ENCODE measurements around the gene GRIP2.

GRIP2 gene

DNA sequence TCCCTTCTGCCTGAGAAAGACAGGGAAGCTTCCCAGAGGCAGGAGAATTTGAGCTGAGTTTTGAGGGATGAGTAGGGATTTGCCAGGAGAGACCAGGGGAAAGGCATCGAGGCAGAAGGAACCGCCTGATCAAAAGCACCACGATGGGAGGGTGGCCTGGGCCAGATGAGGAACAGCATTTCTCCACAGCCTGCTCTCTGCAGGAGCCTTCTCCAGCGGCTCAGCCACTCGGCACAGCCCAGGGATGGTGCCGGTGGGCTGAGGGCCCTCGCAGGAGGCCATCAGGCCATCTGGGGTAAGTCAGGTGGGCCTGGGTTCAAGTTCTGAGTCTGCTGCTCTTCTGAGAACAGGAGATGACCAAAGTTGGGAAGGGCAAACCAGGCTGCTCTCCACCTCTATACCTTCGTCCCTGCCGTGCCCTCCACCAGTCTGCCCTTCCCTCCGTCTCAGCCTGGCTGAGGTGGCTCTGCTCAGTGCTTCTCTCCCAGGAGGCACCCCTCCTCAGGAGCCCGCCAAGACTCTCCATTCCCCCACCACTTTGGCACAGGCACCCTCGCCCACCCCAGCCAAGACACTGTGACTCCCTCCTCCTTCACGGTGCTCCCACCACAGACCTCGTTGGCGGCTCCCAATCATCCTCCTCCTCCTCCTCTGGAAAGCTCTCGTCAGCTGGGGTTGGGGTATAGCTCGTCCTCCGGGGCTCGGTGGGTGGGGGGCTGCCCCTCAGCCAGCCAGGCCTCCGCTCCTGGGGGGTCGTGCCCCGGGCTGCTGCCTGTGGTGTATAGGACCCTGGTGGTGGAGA, 34.9 kb downstream of the GRIP2 start:
- no peak for FAIRE-seq

DNA sequence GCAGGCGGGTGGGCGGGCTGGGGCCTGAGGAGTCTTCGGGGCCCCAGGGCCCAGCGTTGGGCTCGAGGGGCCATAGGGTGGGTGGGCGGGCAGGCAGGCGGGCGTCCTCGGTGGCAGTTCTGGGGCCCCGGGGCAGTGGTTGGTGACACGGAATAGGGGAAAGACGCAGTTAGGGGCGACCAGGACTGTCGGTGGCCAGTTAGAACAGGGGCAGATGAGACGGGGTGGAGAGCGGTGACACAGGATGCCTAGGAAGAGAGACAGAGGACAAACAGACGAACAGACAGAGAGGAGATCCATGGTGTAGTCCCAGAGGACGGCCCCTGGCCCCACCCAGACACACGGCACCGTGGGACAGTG, 36.5 kb downstream of the GRIP2 start:
- no peak for FAIRE-seq

DNA sequence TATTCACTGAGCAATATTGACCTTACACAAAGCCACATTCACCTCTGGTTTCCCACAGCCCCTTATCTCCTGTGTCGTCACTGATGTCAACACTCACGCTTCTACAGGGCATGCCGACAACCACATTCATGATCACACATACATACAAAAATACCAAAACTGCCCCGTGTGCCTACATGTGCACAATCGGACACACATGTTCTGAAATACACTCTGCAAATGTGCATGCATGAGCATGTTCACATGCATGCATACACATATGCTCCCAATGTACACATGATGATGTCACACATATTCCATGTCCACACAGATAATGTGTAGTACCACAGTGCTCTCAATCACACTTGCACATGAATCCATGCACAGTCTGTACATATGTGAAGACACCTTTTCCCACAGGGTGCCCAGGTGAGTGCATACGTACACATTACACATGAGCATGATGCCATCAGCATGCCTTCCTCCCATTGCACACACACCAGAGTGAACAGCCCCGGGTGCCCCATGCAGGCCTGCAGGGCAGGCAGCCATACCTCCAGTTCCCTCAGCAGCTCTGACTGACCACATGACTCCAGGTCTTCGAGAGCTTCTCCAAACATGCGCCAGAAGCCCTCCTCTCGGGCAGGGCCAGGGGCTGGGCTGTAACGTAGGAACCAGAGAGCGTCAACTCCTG, 37.0 kb downstream of the GRIP2 start:
- no peak for FAIRE-seq

DNA sequence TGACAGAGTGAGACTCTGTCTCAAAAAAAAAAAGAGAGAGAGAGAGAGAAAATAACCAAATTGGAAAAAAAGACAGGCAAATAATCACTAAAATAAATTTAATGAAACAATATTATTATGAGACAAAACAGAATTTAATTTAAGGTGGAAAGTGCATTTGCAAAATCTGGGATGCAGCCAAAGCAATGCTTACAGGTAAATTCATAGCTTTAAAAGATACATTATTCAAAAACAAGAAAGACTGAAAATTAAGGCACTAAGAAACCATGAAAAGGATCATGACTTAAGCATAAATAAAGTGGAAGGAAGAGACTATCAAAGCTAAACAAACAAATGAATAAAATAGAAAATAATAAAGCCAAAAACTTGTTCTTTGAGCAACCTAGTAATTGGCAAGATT, 37.7 kb downstream of the GRIP2 start:
- no peak for FAIRE-seq

DNA sequence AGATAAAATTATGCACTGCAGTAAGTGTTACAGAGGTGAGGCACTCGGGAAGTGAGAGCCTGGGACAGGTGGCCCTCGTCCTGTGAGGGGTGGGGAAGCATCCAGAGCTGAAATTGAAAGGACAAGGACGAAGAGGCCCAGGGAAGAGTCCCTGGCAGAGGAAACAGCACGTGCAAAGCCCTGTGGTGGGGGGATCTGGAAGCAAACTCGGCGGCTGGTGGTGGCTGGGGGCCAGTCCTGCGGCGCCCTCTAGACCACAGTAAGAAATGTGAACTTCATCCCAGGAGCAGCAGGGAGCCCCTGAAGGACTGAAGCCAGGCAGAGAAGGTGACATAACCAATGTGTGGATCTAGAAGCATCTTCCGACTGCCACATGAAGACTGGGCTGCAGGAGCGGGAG, 42.8 kb downstream of the GRIP2 start:
- FAIRE-seq, result no peak

DNA sequence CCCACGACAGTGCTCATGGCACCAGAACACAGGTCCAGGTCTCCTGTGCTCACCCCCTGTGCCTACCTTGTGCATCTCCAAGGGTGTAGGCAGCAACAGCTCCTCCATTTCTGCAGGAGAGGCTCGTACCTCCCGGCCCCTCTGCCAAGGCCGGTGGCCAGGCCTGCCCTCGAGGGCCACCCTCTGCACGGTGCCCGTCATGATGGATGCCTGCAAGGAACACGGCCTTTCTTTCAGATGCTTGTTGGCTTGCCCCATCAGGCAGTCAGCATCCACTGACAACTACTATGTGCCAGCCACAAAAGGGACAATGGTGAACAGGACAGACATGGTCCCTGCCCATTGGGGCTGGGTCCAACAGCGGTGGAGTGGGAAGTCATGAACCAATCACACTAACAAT, 43.8 kb downstream of the GRIP2 start:
- FAIRE-seq, result no peak

DNA sequence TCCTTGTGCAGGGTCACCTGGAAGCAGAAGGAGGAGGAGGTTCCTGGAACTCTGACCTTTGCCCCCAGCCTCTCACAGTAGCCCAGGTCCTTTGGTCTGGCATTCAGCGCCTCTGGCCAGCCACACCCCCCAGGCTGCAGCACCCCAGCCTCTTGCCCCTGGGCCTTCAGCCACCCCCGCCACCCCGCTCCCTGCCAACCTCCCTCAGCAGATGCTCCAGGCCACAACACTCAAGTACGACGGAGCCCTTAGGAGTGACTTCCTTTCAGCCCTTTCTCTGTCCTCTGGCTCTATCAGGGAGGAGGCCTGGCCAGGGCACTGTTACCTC, 45.2 kb downstream of the GRIP2 start:
- FAIRE-seq, result no peak

DNA sequence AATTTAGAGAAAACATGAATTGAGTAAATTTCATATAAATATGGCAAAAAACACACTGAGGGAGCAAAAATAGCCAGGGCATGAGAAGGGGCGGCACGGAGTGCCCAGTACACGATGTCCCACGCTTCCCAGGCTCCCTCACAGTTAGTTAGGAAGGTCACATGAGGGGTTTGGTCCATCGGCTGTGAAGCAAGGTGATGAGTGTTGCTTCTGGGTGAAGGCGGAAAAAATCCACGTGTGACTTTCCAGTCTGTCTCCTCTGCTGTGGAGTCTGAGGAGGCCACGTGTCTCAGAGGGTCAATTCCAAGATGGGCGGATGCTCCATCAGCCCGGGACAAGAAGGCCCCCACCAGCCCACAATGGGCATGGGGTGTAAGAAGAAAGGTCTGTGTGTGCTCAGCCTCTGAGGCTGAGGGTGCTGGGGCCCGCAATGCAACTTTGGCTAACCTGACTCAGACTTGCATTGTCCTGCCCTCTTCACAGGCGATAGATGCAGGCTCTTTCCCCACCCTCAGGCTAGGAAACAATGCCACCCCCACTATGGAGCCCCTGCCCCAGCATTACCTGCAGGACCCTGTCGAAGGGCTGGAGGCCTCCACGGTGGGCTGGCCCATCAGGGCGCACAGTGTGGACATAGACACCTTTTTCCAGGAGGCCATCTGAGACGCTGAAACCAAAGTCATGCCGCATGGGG, 45.7 kb downstream of the GRIP2 start:
- no peak for FAIRE-seq

DNA sequence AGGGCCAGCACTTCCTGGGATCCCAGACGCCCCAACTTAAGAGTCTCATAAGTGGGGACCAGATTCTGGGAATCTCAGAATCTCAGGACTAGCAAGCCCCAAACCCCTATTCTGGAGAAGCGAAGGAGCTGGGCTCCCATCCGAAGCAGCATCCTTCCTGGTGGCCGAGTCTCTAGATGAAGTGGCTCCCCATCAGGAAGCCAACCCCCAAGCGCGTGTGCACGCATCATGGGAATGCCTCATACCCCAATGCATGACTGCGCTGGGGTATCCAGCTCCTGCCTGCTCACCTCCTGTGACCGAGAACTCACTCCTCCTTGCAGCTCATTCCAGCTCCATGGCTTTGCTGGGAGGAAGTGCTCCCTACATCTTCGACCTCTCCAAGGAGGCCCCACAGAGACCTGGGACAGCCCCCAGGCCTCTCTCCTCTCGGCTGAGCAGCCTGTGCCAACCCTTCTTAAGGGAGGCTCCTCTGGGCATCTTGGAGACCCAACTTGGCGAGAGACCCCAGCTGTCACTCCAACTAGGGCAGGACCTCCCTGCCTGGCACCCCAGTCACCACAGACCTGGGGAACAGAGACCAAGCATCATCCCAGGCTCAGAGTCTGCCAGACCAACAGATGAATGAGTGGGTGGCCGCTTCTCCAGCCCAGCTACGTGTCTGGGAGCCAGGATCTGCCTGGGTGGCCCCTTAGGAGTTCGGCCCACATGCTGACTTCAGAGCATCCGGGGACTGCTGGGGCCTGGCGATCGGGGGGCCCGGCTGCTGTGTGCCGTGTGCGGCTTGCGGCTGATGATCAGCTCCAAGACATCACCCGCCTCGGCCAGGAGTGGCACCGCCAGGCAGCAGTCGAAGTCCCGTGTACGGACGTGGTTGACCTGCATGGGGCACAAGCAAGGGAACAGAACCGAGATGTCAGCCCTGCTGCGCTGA, 46.9 kb downstream of the GRIP2 start:
- FAIRE-seq, result no peak

DNA sequence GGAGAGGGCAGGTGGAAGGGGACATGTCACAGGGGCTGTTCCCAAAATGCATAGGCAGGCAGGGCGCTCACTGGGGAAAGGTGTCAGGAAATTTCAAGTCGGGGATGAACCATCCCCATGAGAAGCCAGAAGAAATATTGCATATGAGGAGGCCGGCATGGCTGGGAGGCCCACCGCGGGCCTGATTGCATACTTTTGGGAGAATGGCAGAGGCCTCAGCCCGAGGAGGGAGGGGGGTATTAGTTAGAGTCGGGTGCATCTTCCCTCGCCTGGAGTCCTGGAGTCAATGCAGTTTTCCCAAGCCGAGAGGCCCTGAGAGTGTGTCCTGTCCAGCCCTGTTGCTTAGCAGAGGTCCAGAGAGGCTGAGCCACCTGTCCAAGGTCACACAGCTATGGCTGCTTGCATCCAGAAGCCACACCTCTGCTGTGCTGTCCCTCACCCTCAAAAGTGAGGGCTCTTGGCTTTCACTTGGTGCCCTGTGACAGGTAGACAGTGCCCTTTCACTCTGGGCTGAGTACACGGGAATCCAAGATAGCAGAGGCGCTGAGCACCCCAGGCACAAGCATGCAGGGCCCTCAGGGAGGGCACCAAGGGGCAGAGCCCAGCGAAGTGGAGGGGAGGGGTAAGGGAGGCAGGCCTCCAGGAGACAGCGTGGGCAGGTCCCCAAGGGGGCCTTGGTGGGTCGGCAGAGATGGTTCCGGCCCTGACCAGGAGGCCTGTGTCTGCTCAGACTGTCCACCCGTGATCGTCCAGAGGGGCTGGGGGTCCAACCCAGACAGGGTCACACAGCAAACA, 48.5 kb downstream of the GRIP2 start:
- no peak for FAIRE-seq

DNA sequence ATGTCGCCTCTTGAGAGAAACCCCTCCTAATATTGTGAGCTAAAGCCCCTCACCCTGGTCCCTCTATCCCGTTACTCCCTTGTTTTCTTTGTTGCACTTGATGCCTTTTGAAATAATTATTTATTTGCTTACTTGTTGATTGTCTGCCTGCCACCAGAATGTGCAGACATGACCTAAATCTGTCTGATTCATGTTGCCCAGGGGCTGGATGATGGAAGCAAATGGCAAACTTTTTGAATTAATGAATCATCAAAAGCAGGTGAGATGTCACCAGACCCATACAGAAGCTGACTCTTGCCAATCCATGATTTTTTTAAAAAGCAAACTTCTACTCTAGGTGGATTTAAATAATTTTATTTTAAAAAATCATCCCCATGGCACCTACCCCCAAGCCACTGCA, 49.3 kb downstream of the GRIP2 start:
- FAIRE-seq, result no peak

DNA sequence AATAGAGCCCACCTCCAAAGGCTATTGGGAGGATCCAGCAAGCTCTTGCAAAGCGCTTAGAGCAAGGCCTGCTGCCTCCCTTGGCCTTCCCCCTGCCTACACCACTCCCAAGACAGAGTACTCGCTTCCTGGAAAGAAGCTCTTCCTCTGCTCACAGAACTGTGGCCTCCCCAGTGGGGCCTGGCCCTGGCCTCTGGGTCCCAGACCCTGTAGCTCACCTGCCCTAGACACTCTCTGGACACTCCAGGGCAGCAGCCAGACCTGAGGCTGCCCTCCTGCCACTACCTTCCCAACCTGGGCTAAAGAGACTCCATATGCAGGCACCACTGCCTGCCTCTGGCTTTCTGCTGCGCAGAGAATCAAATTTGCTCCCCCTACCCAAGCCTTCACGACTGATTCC, 49.9 kb downstream of the GRIP2 start:
- FAIRE-seq, result no peak

DNA sequence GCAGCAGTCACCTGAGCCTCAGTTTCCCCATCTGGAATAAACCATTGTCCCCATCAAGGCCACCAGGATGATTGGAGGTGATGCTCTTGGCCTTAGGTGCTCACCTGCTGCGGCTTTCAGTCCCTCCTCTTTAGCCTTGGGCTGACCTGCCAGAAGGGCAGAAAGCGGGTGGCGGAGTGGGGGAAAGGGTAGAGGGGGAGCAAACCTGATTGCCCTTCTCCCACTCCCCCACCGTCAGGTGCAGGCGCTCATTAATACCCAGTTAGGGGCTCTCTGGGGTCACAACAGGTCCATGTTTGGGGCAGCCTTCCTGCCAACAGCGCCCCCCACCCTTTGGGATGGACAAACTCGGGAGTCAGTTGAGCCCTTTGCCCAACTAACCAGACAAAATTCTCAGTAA, 50.5 kb downstream of the GRIP2 start:
- FAIRE-seq, result no peak

DNA sequence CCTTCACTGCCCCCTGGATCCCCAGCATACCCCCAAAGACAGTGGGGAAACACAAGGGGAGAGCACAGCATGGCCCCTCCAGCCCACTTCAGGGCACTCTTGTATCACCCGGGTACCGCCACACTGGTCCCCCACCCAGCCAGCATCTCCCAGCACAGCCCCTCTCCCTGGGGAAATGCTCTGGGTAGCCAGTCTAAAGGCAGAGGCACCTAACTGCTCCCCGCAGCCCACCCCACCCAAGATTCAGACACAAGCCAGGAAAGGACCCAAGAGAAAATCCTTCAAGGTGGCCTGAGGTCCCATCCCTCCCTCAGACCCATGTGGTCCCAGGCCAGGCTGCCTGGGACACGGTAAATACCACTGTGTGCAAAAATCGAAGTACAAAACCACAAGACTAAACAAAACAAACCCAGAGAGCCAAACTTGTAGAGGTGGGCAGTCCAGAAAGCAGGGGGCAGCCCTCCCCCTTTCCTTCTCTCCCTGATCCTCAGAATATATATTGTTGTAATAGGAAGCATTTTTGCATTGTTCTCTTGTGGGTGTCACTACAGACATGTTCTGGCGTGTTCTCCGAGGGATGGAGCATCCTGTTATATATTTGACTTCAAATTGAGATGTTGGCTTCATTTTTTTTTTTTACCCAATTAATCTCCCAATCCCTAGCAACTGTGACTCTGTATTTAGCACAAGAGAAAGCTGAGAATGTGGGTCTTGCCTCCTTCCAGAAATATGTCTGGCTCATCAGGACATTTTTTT, 51.7 kb downstream of the GRIP2 start:
- FAIRE-seq, result no peak

DNA sequence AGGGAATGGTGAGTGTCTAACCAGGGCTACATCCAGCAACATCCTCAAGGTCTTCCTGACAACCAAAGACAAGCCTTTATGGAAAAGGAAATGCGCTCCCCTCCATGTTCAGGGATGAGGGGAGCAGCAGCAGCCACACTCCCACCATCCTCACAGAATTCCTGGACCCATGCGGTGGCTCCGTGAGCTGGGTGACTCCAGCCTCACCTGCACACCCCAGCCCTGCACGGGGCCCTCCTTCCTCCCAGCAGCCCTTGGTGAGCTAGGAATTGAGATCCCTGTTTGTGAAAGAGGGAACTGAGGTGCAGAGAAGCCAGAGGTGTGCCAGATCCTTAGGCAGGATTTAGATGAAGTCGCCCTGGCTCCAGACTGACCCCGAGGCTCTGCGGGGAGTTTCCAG, 52.3 kb downstream of the GRIP2 start:
- FAIRE-seq, result no peak

DNA sequence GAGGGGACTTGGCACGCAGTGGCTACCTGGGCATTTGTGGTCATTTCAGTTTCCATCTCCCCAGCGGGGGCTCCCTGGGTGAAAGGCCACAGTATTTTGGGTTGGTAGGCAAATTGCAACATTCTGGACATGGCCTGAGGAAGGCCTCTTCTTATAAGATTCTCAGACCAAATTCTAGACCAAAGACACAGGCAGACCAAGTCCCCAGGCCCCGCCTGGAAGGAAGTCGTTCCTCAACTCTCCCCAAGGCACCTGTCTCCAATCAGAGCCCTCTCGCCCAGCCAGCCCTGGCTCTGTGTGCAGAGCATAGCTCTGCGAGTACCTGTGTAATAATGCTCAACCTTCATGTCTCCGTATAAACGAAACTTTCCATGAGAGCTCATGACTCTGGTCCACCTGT, 53.1 kb downstream of the GRIP2 start:
- no peak for FAIRE-seq

DNA sequence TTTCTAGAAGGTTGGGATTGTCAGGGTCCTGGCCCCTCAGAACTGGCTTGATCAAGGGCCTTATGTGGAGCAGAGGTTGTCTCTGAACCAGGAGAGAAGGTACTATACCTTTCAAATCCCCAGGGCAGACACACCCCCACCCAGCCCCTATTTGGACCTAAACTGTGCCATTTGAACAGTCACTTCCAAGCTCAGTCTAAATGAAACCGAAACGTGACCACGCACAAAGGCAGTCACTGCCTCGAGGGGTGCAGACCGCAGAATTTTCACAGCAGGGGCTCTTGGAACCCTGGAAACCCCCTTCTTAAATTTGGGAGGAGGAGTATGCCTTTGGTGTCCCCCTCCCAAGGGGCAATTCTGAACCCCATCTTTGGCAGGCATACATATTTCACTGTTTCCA, 53.7 kb downstream of the GRIP2 start:
- no peak for FAIRE-seq

DNA sequence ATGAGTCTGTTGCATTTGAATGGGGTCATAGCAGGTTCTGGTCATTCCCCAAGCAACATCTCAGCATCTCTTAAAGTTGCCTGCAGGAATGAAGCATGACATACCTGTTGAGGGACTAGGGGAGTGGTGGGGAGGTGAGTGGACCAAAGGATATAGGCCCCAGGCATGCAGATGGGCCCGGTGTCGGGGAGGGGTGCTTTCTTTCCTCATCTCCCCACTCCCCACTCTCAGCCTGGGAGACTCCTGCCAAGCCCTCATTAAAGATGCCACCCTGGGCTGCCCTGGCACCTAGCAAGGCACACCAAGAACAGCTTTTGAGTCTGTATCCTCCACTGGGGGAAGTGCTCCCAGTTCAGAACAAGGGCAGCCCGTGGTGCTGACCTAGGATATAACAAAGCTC, 54.2 kb downstream of the GRIP2 start:
- no peak for FAIRE-seq

DNA sequence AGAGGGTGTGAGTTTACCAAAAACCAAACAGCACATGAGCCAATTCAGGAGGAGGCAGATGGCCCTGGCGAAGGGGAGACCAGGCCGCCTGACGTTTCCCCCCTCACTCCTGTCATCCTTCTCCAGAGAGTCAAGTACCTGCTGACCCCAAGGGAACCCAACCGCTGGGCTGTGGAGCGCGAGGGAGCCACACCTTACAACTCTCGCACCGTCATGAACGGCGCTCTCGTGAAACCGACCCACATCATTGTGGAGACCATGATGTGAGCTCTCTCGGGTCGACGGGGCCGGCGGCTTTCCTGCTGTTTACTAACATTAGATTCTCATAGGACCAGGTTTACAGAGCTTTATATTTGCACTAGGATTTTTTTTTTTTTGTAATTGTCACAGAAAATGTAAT, 55.4 kb downstream of the GRIP2 start:
- no peak for FAIRE-seq

DNA sequence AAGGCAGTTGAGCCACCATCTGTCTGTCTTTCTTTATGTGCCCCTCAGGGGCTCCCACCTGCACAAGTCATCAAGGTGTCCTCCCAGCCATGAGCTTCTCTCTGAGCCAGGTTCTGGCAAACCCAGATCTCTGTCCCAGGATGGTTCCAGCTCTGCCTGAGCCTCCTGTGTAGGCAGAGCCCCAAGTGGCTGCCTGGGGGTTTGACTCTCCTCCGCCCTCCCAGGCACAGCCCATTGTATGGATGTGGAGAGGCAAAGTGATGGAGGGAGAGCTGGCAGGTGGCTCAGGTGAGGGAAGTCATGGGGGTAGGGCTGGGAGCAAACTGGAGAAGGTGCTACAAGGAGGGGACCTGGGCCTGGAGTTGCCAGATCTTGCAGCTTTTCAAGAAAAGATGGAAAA, 56.9 kb downstream of the GRIP2 start:
- FAIRE-seq, result no peak

DNA sequence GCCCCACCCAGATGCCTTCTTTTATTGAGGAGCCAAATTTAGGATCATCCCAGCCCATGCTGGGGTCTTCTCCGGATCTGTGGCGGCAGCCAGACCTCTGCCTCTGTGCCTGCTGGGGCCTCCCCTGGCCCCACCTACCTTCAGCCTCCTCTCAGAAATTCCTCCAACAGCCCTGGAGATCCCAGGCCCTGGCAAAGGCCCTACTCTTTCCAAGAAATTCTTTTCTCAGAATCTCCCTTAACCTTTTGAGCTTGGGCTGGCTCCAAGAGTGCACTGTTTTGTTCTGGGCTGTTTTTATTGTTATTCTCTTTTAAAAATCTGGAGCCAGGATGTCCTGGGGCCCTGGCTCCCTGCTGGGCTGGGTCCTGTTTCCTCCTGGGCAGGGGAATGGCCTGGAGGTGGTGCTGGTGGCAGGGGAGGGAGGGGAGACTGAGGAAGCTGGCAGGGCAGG, 57.8 kb downstream of the GRIP2 start:
- FAIRE-seq, result no peak

DNA sequence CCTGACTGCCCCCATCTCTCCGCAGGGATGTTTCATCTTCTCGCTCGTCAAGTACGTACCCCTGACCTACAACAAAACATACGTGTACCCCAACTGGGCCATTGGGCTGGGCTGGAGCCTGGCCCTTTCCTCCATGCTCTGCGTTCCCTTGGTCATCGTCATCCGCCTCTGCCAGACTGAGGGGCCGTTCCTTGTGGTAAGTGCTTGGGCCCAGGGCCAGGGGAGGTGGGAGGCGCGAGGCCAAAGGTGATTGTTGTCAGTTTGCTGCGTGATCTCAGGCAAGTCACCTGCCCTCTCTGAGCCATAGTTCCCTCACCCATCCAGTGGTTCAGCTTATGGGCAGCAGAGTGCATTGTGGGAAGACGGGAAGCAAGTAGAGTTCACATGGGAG, 58.5 kb downstream of the GRIP2 start:
- FAIRE-seq, result no peak

Measured in A204.1 (cell line).